Neural cell (in vitro differentiated cells): Measurements from ENCODE around the gene THAP7. TPM values are rescaled to one million over a fixed set of nuclear protein-coding genes. Genes with fewer than 3 reads are reported as not detected.
"Not testable (repeated sequence)": the region's sequence is repeated elsewhere in the genome, so short reads cannot be mapped to it uniquely, and the experiment has no call there.

Experiments used
- H2AFZ ChIP-seq: fragments of 200-600, 300-800 bp; sonication (generic), shearing (Covaris generic); 2 replicates; pipeline ENCODE4 v1.6.0; 2014; ENCODE audit warnings: low read depth, mild to moderate bottlenecking, antibody characterized with exemption, low read length, moderate library complexity
- H3F3A ChIP-seq: fragments of 200-600 bp; shearing (Covaris generic); 2 replicates; pipeline ENCODE4 v1.6.1; 2016; ENCODE audit warnings: mild to moderate bottlenecking, moderate library complexity, mixed read lengths, antibody characterized with exemption, low read length; ENCODE audit not compliant: insufficient read depth, poor library complexity, severe bottlenecking
- H3K27ac ChIP-seq: fragments of 200-600, 300-800 bp; sonication (generic), shearing (Covaris generic); 2 replicates; pipeline ENCODE4 v1.5.1; 2014; ENCODE audit warnings: mild to moderate bottlenecking, low read length, moderate library complexity
- H3K27me3 ChIP-seq: fragments of 300-800, 200-600 bp; sonication (generic), shearing (Covaris generic); 2 replicates; pipeline ENCODE4 v1.6.0; 2014; ENCODE audit warnings: mild to moderate bottlenecking, low read depth, low read length, moderate library complexity; ENCODE audit not compliant: insufficient read depth
- H3K36me3 ChIP-seq: fragments of 300-800, 200-600 bp; sonication (generic), shearing (Covaris generic); 2 replicates; pipeline ENCODE4 v1.5.1; 2014; ENCODE audit warnings: mild to moderate bottlenecking, antibody characterized with exemption, low read length, moderate library complexity; ENCODE audit not compliant: insufficient read depth
- H3K4me2 ChIP-seq: fragments of 300-800, 200-600 bp; sonication (generic), shearing (Covaris generic); 2 replicates; pipeline ENCODE4 v1.6.0; 2014; ENCODE audit warnings: mild to moderate bottlenecking, low read length
- H3K4me3 ChIP-seq: fragments of 300-800, 200-600 bp; sonication (generic), shearing (Covaris generic); 2 replicates; pipeline ENCODE4 v1.5.1; 2014; ENCODE audit warnings: mild to moderate bottlenecking, low read length, moderate library complexity
- H3K79me2 ChIP-seq: fragments of 200-600 bp; shearing (Covaris generic); replicated peaks from 2 replicates; pipeline ENCODE4 v1.6.0; 2014; ENCODE audit warnings: mild to moderate bottlenecking, low read length, moderate library complexity; ENCODE audit not compliant: insufficient read depth
- H3K9ac ChIP-seq: fragments of 300-800, 200-600 bp; sonication (generic), shearing (Covaris generic); 2 replicates; pipeline ENCODE4 v1.6.1; 2016; ENCODE audit warnings: mild to moderate bottlenecking, low read length, mixed read lengths
- H3K9me2 ChIP-seq: fragments of 200-600 bp; shearing (Covaris generic); 2 replicates; pipeline ENCODE4 v1.6.1; 2016; ENCODE audit warnings: mild to moderate bottlenecking, low read length, mixed read lengths; ENCODE audit not compliant: insufficient read depth
- H3K9me3 ChIP-seq: fragments of 200-600, 300-800 bp; sonication (generic), shearing (Covaris generic); 2 replicates; pipeline ENCODE4 v1.6.1; 2016; ENCODE audit warnings: mild to moderate bottlenecking, mixed run types, low read length, moderate library complexity, mixed read lengths
- H4K20me1 ChIP-seq: fragments of 200-600 bp; shearing (Covaris generic); 2 replicates; pipeline ENCODE4 v1.6.1; 2016; ENCODE audit warnings: mild to moderate bottlenecking, mixed run types; ENCODE audit not compliant: insufficient read depth
- EP300 ChIP-seq: fragments of 450-650 bp; conservative IDR thresholded peaks from 2 replicates; pipeline ENCODE4 v1.6.1; 2014; ENCODE audit warnings: antibody characterized with exemption, mild to moderate bottlenecking, moderate library complexity; ENCODE audit not compliant: poor library complexity, severe bottlenecking
- EZH2 ChIP-seq: fragments of 200-600, 300-800 bp; shearing (Covaris generic), sonication (generic); IDR thresholded peaks from 2 replicates; pipeline ENCODE4 v1.6.1; 2014; ENCODE audit warnings: antibody characterized with exemption, low read length, borderline replicate concordance, mild to moderate bottlenecking; ENCODE audit not compliant: insufficient read depth, poor library complexity, severe bottlenecking
- MXI1 ChIP-seq: fragments of 450-650 bp; conservative IDR thresholded peaks from 2 replicates; pipeline ENCODE4 v1.6.1; 2014; ENCODE audit warnings: antibody characterized with exemption, mild to moderate bottlenecking; ENCODE audit not compliant: poor library complexity, severe bottlenecking
- POLR2AphosphoS5 ChIP-seq: IDR thresholded peaks from 2 replicates; pipeline ENCODE4 v1.6.1; 2012
- RAD21 ChIP-seq: fragments of 450-650 bp; conservative IDR thresholded peaks from 2 replicates; pipeline ENCODE4 v1.6.1; 2014; ENCODE audit warnings: antibody characterized with exemption, mild to moderate bottlenecking, moderate library complexity
- SMC3 ChIP-seq: fragments of 450-650 bp; conservative IDR thresholded peaks from 2 replicates; pipeline ENCODE4 v1.6.1; 2014; ENCODE audit warnings: antibody characterized with exemption, mild to moderate bottlenecking, moderate library complexity; ENCODE audit not compliant: poor library complexity
- TAF1 ChIP-seq: IDR thresholded peaks from 2 replicates; pipeline ENCODE4 v1.6.1; 2012; ENCODE audit warnings: low read depth
- polyA plus RNA-seq: library from polyadenylated mRNA; depleted of rRNA; stranded (reverse); fragments of >200 nt; gene quantifications from 2 replicates; pipeline ENCODE4 v1.2.3, GENCODE V29; 2014
- TF ChIP-seq, protein P1 (sequence below): IDR thresholded peaks from 2 replicates; pipeline ENCODE4 v1.6.1; 2012; ENCODE audit warnings: borderline replicate concordance
- TF ChIP-seq, protein P2 (sequence below): fragments of 450-650 bp; IDR thresholded peaks from 2 replicates; pipeline ENCODE4 v1.5.1; 2014; ENCODE audit warnings: antibody characterized with exemption, mild to moderate bottlenecking, moderate library complexity; ENCODE audit not compliant: poor library complexity, severe bottlenecking

Gene THAP7
- polyA plus RNA-seq, 1 donor from 2014 or later = 28.7 TPM

GRCh38 chr22:21009208-21009607 is 7.3 kb upstream of the THAP7 start:
- not testable (repeated sequence) for H4K20me1 ChIP-seq, H3K9me3 ChIP-seq, H3K9me2 ChIP-seq, H3K27me3 ChIP-seq, H3F3A ChIP-seq, H3K27ac ChIP-seq, H3K36me3 ChIP-seq, H3K9ac ChIP-seq, H2AFZ ChIP-seq, H3K4me2 ChIP-seq, H3K4me3 ChIP-seq
- H3K79me2 ChIP-seq = peaks cover 22% of the 10 kb centered on the region

GRCh38 chr22:21003782-21004181 is 1.9 kb upstream of the THAP7 start:
- no peaks in the 10 kb centered on the region for H3K9me2 ChIP-seq
- no peak for TF ChIP-seq TAF1
- peaks cover 3% of the 10 kb centered on the region for H3K36me3 ChIP-seq
- no peaks in the 10 kb centered on the region for H4K20me1 ChIP-seq
- H3K9ac ChIP-seq = peak overlapping the region; percentile 87
- H3K27ac ChIP-seq = no peak overlapping the region
- no peak overlapping the region for H3K4me2 ChIP-seq
- H3F3A ChIP-seq = no peaks in the 10 kb centered on the region
- H3K4me3 ChIP-seq = peak overlapping the region; percentile 69
- H3K79me2 ChIP-seq = peaks cover 3% of the 10 kb centered on the region
- H2AFZ ChIP-seq = no peak overlapping the region
- no peaks in the 10 kb centered on the region for H3K27me3 ChIP-seq
- no peaks in the 10 kb centered on the region for H3K9me3 ChIP-seq

GRCh38 chr22:21000987-21001600 is 824 bp downstream of the THAP7 start:
- Histone ChIP-seq H3K4me3 (peak overlapping the region; percentile 69), H3F3A (no peaks in the 10 kb centered on the region), H3K9me2 (no peaks in the 10 kb centered on the region), H3K9me3 (no peaks in the 10 kb centered on the region), H4K20me1 (no peaks in the 10 kb centered on the region), H2AFZ (peak overlapping the region; percentile 68), H3K9ac (peak overlapping the region; percentile 87), H3K4me2 (peak overlapping the region; percentile 68), H3K79me2 (peaks cover 3% of the 10 kb centered on the region), H3K27ac (peak overlapping the region; percentile 94), H3K27me3 (no peaks in the 10 kb centered on the region), H3K36me3 (no peaks in the 10 kb centered on the region)
- TF ChIP-seq SMC3 (no peak), MXI1 (no peak), TAF1 (no peak), POLR2AphosphoS5 (no peak), RAD21 (no peak), EP300 (no peak), EZH2 (no peak)
- TF ChIP-seq, protein P1, sequence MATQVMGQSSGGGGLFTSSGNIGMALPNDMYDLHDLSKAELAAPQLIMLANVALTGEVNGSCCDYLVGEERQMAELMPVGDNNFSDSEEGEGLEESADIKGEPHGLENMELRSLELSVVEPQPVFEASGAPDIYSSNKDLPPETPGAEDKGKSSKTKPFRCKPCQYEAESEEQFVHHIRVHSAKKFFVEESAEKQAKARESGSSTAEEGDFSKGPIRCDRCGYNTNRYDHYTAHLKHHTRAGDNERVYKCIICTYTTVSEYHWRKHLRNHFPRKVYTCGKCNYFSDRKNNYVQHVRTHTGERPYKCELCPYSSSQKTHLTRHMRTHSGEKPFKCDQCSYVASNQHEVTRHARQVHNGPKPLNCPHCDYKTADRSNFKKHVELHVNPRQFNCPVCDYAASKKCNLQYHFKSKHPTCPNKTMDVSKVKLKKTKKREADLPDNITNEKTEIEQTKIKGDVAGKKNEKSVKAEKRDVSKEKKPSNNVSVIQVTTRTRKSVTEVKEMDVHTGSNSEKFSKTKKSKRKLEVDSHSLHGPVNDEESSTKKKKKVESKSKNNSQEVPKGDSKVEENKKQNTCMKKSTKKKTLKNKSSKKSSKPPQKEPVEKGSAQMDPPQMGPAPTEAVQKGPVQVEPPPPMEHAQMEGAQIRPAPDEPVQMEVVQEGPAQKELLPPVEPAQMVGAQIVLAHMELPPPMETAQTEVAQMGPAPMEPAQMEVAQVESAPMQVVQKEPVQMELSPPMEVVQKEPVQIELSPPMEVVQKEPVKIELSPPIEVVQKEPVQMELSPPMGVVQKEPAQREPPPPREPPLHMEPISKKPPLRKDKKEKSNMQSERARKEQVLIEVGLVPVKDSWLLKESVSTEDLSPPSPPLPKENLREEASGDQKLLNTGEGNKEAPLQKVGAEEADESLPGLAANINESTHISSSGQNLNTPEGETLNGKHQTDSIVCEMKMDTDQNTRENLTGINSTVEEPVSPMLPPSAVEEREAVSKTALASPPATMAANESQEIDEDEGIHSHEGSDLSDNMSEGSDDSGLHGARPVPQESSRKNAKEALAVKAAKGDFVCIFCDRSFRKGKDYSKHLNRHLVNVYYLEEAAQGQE = no peak
- TF ChIP-seq, protein P2, sequence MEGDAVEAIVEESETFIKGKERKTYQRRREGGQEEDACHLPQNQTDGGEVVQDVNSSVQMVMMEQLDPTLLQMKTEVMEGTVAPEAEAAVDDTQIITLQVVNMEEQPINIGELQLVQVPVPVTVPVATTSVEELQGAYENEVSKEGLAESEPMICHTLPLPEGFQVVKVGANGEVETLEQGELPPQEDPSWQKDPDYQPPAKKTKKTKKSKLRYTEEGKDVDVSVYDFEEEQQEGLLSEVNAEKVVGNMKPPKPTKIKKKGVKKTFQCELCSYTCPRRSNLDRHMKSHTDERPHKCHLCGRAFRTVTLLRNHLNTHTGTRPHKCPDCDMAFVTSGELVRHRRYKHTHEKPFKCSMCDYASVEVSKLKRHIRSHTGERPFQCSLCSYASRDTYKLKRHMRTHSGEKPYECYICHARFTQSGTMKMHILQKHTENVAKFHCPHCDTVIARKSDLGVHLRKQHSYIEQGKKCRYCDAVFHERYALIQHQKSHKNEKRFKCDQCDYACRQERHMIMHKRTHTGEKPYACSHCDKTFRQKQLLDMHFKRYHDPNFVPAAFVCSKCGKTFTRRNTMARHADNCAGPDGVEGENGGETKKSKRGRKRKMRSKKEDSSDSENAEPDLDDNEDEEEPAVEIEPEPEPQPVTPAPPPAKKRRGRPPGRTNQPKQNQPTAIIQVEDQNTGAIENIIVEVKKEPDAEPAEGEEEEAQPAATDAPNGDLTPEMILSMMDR = no peak
